ENCODE data around the gene TUBB2B. TPM values are rescaled to one million over a fixed set of nuclear protein-coding genes. Genes with fewer than 3 reads are reported as not detected.

Gene TUBB2B
- polyA plus RNA-seq, 1 donor from 2014 or later, result 3,172 TPM

- Histone ChIP-seq H3K27ac (ENCODE audit: low read length) (no peak overlapping the region), H3K4me2 (ENCODE audit: low read length) (no peak overlapping the region), H3F3A (ENCODE audit: insufficient read depth, low read length, poor library complexity, severe bottlenecking) (no peaks in the 10 kb centered on the region), H2AFZ (ENCODE audit: low read depth, low read length) (no peak overlapping the region), H3K9ac (ENCODE audit: low read length) (no peak overlapping the region), H3K27me3 (ENCODE audit: insufficient read depth, low read depth, low read length) (no peaks in the 10 kb centered on the region), H3K9me3 (ENCODE audit: low read length) (no peaks in the 10 kb centered on the region), H3K9me2 (ENCODE audit: insufficient read depth, low read length) (no peaks in the 10 kb centered on the region), H3K79me2 (replicated peaks; ENCODE audit: insufficient read depth, low read length) (peaks cover 9% of the 10 kb centered on the region), H4K20me1 (ENCODE audit: insufficient read depth) (no peaks in the 10 kb centered on the region), H3K36me3 (ENCODE audit: insufficient read depth, low read length) (peaks cover under 1% of the 10 kb centered on the region), H3K4me3 (ENCODE audit: low read length) (no peak overlapping the region)
- TF ChIP-seq EP300 (conservative IDR thresholded peaks at IDR 0.05; ENCODE audit: poor library complexity, severe bottlenecking), result no peak
- TF ChIP-seq MXI1 (conservative IDR thresholded peaks at IDR 0.05; ENCODE audit: poor library complexity, severe bottlenecking), result no peak
- no peak for TF ChIP-seq RAD21 (conservative IDR thresholded peaks at IDR 0.05)
- TF ChIP-seq REST (IDR thresholded peaks at IDR 0.05; ENCODE audit: borderline replicate concordance), result no peak
- no peak for TF ChIP-seq CTCF (IDR thresholded peaks at IDR 0.05; ENCODE audit: poor library complexity, severe bottlenecking)
- no peak for TF ChIP-seq POLR2AphosphoS5 (IDR thresholded peaks at IDR 0.05)
These were observed 10.2 kb downstream of the TUBB2B start for GRCh38 chr6:3217286-3217685.

GRCh38 chr6:3214898-3215297 is 12.6 kb downstream of the TUBB2B start:
- H4K20me1 ChIP-seq (ENCODE audit: insufficient read depth), result no peaks in the 10 kb centered on the region
- no peaks in the 10 kb centered on the region for H3K9me3 ChIP-seq (ENCODE audit: low read length)
- H3K79me2 ChIP-seq (replicated peaks; ENCODE audit: insufficient read depth, low read length), result no peaks in the 10 kb centered on the region
- TF ChIP-seq EZH2 (IDR thresholded peaks at IDR 0.05; ENCODE audit: borderline replicate concordance, insufficient read depth, low read length, poor library complexity, severe bottlenecking) (no peak), EP300 (conservative IDR thresholded peaks at IDR 0.05; ENCODE audit: poor library complexity, severe bottlenecking) (no peak), POLR2AphosphoS5 (IDR thresholded peaks at IDR 0.05) (no peak), SMC3 (conservative IDR thresholded peaks at IDR 0.05; ENCODE audit: poor library complexity) (no peak), TAF1 (IDR thresholded peaks at IDR 0.05; ENCODE audit: low read depth) (no peak), MXI1 (conservative IDR thresholded peaks at IDR 0.05; ENCODE audit: poor library complexity, severe bottlenecking) (no peak), REST (IDR thresholded peaks at IDR 0.05; ENCODE audit: borderline replicate concordance) (no peak), RAD21 (conservative IDR thresholded peaks at IDR 0.05) (no peak), CTCF (IDR thresholded peaks at IDR 0.05; ENCODE audit: poor library complexity, severe bottlenecking) (no peak)
- no peak overlapping the region for H2AFZ ChIP-seq (ENCODE audit: low read depth, low read length)
- H3K27me3 ChIP-seq (ENCODE audit: insufficient read depth, low read depth, low read length), result no peaks in the 10 kb centered on the region
- no peak overlapping the region for H3K9ac ChIP-seq (ENCODE audit: low read length)
- H3K9me2 ChIP-seq (ENCODE audit: insufficient read depth, low read length), result no peaks in the 10 kb centered on the region
- H3K4me2 ChIP-seq (ENCODE audit: low read length), result no peak overlapping the region
- no peak overlapping the region for H3K4me3 ChIP-seq (ENCODE audit: low read length)
- no peaks in the 10 kb centered on the region for H3K36me3 ChIP-seq (ENCODE audit: insufficient read depth, low read length)
- H3F3A ChIP-seq (ENCODE audit: insufficient read depth, low read length, poor library complexity, severe bottlenecking), result no peaks in the 10 kb centered on the region
- H3K27ac ChIP-seq (ENCODE audit: low read length), result no peak overlapping the region
